GM18858 (cell line): ENCODE results near the gene IL4I1.

Experiments
- ATAC-seq: cut with Tn5 transposase; IDR thresholded peaks from one replicate; pipeline ENCODE4 v1.9.1; 2021; ENCODE audit not compliant: unreplicated experiment

Gene IL4I1

DNA sequence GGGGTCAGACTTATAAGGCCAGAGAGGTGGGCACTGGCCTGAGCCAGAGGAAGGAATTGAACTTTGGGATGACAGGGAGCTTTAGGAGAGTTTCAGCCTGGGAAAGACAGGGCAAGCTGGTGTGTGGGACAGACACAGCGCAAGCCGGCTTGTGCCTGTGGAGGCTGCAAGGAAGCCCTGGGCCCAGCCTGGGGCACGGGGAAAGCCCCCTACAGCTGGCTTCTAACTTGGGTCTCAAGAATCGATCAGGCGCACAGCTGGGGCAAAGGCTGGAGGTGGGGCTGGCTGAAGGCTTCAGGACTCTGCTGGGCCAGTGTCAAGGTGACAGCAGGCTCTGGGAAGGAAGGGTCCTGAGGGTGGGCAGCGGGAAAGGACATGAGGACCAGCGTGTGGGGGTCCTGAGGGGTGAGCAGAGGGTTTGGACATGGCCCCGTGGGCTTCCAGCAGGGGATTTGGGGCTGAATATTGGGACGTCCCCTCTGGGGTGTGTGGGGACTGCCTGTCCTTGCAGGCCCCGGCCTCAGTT is 42.8 kb downstream of the IL4I1 start:
- ATAC-seq: no peak

DNA sequence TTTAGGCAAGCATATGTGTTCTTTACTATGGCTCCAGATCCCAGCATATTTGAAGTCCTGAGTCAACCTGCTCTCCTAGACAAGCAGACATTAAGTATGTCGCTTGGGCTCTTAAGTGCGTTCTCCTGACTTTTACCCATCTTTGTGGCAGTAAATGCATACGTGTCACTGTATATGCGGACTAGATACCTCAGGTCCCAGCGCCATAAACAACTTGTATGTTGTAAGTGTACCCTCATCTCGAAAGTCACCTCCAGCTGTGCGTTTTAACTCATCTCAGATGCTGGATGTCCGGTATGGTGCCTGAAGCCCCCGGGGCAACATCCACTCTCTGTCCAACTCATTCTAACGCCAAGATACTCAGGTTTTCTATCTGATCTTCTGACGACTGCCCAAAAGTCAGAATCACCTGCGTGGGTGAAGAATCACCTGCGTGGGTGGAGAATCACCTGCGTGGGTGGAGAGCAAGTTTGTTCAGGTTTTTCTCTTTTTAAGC is 44.0 kb downstream of the IL4I1 start:
- ATAC-seq: no peak

DNA sequence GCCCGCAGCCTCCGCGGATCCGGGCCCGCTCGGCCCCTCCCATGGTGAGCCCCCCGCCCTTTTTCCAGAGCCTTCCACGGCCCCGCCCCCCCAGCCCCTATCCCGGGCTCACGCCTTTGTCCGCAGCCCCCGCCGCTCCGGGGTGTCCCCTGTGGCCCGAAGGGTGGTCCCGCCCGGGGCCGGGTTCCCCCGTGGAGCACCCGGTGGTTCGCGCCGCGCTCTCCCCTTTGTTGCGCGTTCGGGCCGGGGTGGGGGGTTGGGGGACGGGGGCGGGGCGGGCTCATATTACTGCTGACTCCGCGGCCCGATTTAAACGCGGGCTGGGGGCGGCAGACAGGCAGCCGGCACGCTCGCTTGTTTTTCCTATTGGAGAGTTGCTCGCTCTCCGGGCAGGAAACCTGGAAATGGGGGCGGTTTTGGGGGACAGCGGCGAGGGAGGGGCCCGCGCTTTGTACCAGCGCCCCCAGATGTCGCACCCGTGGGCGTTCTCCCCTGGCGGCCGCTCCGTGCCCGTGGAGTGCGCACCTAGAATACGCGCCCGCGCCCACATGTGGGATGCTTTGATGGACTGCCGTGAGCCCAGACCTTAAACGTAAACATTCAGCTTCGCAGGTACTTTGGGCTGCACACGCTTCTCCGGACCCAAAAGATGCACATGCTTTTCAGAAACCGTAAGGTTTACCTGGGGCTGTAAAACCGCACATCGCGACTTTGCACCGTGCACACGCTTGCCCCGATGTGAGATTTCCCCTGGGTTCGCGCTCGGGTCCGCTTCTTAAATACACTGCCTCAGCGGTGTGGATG is 45.0 kb downstream of the IL4I1 start:
- no peak for ATAC-seq

DNA sequence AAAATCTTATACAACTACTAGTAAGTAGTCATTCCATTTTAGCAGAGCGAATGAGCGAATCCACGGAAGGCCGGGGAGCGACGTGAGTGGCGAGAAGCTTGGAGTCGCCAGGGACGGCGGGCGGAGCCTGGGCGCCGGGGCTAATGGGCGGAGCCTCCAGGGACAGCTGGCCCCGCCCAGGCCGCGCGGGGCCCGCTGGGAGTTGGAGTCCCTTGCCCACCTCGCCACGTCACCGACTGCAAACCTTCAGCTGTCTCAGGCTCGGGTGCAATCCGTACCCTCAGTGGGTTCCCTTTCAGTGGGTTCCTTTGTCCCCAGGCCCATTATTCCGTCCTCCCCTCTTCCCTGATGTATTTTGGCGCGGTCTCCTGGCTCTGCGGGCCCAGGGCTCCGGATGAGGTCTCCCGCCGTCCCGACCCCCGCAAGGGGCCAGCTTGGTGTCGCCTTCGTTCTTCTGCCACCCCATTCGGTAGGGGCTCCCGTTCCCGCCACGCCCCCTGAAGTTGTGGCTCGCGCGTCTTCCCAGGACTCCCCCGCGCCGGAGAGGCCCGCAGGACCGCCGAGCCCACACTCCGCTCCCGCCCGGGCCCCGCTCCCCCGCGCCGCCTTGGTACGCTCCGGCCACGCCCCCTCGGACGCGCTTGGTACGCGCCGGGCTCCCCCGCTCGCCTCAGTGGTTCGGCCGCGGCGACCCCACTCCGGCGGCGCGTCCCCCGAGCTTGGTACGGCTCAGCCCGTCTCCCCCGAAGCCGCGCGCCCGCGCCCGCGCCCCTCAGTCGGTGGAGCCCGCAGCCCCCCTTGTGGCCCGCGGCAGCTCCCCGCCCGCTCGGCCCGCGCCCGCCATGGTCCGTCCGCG is 46.0 kb downstream of the IL4I1 start, which contains the start of gene PTOV1:
Gene PTOV1 (plus strand): TSS at position 673 of the 856 bp plus-strand sequence.
- ATAC-seq: no peak

DNA sequence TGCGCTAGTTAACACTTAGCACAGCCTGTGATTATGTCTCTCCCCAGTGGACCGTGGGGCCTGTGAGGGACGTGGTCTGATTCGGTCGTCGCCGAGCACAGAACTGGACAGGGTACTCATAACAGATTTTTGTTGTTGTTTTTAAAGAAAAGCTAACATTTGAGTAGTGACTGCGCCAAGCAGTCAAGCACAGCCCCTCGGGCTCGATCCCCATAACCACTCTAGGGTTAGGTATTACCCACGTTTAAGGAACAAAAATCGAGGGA is 46.5 kb downstream of the IL4I1 start:
- ATAC-seq: no peak

DNA sequence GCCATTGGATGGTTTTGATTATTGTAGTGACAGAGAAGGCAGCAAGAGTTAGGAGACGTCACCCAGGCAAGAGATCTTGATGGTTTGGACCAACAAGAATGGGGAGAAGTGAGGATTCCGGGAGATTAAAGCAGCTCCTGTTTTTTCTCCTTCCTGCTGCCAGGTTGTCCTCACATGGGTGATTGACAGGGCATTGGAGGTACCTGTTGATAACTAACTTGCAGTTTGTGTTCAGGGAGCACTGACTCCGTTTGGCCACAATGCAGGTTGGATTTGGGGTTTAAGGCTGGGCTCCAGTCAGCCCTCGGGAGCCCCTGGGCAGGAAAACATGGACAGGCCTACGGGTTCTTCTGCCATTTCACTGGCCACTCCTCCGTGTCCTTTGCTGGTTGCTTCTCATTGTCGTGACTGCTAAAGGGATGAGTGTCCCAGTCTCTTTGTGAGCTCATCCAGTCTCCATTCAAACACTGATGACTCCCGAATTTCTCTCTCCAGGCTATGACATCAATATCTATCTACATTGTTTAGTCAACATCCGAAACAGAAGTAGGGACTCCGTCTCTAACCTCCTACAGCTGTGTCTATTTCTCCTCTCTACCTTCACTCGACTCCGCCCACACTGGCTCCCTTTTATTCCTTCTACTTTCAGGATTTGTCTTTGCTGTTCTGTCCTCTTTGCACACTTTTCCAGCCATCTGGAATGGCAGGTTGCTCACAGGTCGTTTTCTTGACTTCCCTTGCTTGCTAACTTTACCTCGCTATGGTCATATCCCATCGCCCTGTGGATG is 47.1 kb downstream of the IL4I1 start:
- no peak for ATAC-seq

DNA sequence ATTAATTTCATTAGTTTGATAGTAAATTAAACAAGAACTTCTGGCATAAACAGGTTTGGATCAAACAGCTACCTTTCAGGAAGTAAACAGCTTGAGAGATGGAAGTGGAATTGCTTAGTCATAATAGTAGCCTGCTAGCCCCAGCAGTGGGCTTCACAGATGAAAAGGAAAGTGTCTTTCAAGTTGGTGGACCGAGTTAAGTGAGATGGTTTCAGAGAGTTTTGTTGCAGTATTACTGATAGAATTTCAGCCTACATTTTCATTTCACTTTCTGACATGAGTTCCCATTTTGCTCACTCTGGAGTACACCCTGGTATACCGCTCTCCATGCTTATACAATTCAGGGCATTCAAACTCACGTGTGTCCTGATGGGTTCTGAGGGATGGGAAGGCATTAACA is 47.7 kb downstream of the IL4I1 start:
- ATAC-seq: no peak

DNA sequence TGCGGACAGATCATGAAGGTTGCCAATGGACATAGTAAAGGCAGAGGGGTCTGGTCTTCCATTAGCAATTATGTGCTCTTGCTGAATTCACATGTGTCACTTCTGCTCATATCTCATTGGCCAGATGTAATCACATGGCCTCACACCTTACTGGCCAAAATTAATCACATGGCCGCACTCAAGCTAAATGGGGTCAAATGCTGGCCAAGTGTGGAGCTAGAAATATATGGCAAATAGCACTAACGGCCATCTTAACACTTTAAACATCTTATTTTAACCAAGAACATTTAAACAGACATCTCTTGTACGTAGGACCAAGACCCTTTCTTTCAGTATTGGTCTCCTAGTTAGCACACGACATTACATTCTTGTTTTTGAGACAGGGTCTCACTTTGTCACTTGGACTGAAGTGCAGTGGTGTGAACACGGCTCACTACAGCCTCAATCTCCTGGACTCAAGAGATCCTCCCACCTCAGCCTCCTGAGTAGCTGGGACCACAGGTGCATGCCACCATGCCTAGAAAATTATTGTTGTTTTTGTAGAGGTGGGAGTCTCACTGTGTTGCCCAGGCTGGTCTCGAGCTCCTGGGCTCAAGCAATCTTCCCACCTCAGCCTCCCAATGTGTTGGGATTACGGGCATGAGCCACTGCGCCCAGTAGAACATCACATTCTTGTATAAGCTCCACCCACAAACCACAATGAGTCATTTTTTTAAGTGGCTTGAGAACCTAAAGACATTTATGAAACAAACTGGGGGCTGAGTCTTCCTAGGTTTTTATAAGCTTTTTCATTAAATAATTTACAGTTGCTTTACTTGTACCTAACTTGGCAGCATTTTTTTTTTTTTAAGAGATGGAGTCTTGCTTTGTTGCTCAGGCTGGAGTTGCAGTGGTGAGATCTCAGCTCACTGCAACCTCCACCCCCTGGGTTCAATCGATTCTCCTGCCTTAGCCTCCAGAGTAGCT is 48.7 kb downstream of the IL4I1 start:
- ATAC-seq: no peak

DNA sequence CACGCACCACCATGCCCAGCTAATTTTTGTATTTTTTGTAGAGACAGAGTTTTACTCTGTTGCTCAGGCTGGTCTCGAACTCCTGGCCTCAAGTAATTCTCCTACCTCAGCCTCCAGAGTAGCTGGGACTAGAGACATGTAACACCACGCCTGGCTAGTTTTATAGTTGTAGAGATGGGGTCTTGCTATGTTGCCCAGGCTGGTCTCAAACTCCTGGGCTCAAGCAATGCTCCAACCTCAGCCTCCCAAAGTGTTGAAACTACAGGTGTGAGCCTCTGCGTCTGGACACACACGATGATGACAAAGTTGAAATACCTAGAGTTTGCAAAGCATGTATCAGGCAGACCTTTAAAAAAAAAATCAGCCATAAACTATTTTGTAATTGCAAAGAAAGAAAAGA is 50.3 kb downstream of the IL4I1 start:
- no peak for ATAC-seq

DNA sequence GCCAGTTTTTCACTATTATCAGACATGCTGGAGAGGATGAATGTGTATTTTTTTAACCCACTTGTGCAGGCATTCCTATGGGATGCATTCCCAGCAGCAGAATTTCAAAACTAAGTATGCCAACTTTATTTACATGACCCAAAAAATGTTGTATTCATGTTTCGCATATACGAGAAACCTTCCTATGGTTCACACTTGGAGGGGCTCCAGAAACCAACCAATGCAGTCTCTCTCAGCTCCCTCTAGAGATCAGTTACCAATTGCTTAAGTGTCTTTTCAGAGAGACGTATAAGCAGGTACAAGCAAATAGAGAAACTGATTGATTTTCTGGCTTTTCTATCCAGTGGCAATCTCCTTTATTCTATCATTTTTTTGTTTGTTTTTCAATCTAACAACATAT is 51.3 kb downstream of the IL4I1 start:
- ATAC-seq: no peak

DNA sequence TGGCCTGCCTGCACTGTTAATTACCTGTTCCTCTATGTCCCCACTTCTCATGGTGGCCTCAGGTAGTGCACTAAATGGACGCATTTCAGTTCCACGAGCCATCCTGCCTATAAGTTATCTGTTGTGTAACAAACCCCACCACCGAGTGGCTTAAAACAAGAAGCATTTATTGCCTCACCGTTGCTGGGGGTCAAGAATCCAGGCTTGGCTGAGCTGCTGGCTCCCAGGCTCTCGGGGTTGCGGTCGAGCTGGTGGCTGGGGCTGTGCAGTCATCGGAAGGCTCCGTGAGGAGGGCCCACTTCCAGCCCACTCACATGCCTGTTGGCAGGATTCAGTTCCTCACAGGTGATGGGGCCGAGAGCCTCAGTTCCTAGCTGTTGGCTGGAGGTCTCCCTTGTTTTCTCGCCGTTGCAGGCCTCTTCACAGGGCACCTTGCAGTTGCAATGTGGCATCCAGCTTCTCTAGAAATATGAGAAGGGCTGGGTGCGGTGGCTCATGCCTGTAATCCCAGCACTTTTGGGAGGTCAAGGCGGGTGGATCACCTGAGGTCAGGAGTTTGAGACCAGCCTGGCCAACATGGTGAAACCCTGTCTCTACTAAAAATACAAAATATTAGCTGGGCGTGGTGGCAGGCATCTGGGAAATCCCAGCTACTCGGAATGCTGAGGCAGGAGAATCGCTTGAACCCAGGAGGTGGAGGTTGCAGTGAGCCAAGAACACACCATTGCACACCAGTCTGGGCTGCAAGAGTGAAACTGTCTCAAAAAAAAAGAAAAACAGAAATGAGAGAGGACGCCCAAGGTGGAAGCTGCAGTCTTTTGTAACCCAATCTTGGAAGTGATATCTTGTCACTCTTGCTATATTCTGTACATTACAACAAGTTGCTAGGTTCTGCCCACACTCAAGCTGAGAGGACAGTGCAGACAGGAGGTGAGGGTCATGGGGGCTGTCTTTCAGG is 52.3 kb downstream of the IL4I1 start:
- no peak for ATAC-seq

DNA sequence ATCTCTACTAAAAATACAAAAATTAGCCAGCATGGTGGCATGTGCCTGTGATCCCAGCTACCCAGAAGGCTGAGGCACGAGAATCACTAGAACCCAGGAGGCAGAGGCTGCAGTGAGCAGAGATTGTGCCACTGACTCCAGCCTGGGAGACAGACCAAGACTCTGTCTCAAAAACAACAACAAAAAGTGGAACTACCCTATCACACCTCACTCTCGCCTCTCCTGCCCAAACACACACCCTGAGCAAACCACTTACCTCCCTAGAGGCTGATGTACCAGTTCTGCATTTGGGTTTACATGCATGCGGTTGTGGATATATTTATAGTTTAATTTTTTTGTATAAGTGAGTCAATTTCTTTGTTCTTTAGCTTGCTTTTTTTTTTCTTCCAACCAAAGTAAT is 53.4 kb downstream of the IL4I1 start:
- no peak for ATAC-seq

DNA sequence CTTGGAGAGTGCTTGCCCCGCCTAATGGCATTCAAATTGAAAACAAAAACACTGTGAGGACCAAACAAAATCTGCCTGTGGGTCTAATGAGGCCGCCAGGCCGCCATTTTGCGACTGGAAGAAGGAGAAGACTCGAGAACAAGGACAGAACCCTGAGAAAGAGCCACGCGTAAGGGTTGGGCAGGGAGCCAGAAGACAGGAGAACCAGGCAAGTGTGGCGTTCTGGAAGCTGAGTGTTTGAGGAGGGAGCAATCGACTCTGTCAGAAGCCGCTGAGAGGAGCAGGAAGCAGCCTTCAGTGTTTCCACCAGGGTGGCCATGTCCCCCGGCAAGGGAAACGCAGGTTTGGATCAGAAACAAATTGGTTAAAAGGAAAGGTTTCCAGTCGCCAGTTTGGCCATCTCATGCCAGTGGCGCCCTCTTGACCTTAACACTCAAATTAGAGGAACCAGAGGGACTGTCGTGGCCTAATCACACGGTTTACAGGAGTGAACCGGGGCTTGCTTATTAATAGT is 55.9 kb downstream of the IL4I1 start:
- no peak for ATAC-seq

DNA sequence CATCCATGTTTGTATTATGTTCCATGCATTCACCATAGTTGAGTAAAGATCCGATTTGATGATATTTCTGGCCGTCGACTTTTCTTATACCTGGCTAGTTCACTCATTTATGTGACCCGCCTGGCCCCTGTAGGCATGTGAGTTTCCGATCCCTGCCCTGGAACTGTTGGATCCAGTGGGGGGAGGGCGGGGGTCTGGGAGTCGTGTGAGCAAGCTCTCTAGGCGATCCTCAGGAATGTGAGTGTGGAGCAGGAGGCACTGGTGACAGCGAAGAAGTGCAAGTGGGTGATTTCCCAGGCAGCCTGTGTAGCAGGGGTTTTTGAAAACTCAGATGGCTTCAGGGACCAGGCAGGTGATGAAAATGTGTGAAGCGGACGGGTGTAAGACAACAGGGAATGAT is 56.4 kb downstream of the IL4I1 start:
- ATAC-seq: no peak

DNA sequence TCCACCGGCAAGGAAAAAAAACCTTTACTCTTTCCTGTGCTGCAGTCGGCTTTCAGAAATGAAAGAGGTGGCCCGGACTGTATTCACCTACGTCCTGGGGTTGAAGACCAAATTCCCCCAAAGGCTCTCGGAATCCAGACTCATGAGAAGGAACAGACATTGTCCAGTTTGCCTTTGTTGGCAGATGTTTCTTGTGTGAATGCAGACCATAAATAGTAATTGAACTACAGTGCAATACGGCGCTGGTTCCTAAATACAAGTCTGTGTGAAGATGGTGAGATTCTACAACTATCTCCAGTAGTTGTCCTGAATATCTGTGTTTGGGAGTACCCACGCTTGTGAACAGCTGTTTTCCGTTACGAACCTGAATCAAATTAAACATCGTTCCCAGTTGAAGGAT is 57.0 kb downstream of the IL4I1 start:
- ATAC-seq: no peak
